SU-DHL-6 (cell line): ENCODE measurements around the gene NLRP1.

Experiments used
- CTCF ChIP-seq: fragments of 200-600 bp; sonication (generic); IDR thresholded peaks from one replicate; pipeline ENCODE4 v1.5.1; 2017; ENCODE audit warnings: antibody characterized with exemption, mild to moderate bottlenecking, low read length, moderate library complexity; ENCODE audit not compliant: insufficient read depth, poor library complexity, severe bottlenecking
- EZH2phosphoT487 ChIP-seq: fragments of 200-600 bp; sonication (generic), shearing (Covaris generic); conservative IDR thresholded peaks from 2 replicates; pipeline ENCODE4 v1.6.1; 2018; ENCODE audit warnings: mild to moderate bottlenecking, antibody characterized with exemption, low read length, moderate library complexity, mixed read lengths

- TF ChIP-seq CTCF (no peak), EZH2phosphoT487 (no peak)
Observed at GRCh38 chr17:5557485-5557884, 26.8 kb downstream of the NLRP1 start.
